ENCODE measurements around the gene PCF11. TPM values are rescaled to one million over a fixed set of nuclear protein-coding genes. Genes with fewer than 3 reads are reported as not detected.

PCF11 gene
- total RNA-seq, 1 donor from 2014 or later, result 81.6 TPM

Other genes with a start within 250 kb of the PCF11 start
- 8.8 and 9.4 TPM in 2 replicates for gene RAB30, start 85.2 kb upstream of the PCF11 start, total RNA-seq
- 1.4 and 1.9 TPM in 2 replicates for gene ANKRD42, start 36.6 kb downstream of the PCF11 start, total RNA-seq
- 25.6 and 26.8 TPM in 2 replicates for gene CCDC90B, start 129.2 kb downstream of the PCF11 start, total RNA-seq

Measured in T-helper 2 cell treated with Interferon-gamma antibody and Interleukin-4, amounts not matched to agents 100 ng/mL and 5 ng/mL, for 36 hours (primary cell).